GM19463 (cell line): ENCODE measurements around the gene PRR33.

Experiments
- ATAC-seq: cut with Tn5 transposase; IDR thresholded peaks from one replicate; pipeline ENCODE4 v1.9.1; 2021; ENCODE audit warnings: mild to moderate bottlenecking, moderate library complexity; ENCODE audit not compliant: unreplicated experiment

Gene PRR33

GRCh38 chr11:1839204-1839923 is 52.3 kb downstream of the PRR33 start:
- ATAC-seq = no peak

GRCh38 chr11:1838426-1839144 is 53.1 kb downstream of the PRR33 start, which contains the start of gene TNNI2:
TNNI2 (plus strand) TSS chr11:1838981; CDS start chr11:1839697, 716 bp downstream.
- ATAC-seq = no peak
